ENCODE results near the gene LAX1.

The LAX1 gene

DNA sequence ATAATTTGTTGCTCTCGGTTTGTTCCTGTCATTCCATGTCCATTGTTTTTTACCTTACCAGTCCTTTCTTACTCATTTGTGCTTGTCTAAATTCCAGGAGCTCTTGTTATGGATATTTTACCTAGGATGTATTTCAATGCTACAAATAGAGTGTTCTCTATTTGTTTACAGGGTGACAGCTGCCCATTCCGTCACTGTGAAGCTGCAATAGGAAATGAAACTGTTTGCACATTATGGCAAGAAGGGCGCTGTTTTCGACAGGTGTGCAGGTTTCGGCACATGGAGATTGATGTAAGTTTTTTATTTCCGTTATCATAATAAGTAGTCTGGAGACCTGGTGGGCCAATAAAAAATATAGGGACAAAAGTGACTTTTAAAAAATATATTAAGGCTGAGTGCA is 53.4 kb downstream of the LAX1 start:
- H3K4me2 ChIP-seq (ENCODE audit: low read depth, low read length, poor library complexity, severe bottlenecking), result no peak overlapping the region
- no peak for TF ChIP-seq EZH2phosphoT487 (IDR thresholded peaks at IDR 0.05; ENCODE audit: borderline replicate concordance)
- TF ChIP-seq, protein P1, sequence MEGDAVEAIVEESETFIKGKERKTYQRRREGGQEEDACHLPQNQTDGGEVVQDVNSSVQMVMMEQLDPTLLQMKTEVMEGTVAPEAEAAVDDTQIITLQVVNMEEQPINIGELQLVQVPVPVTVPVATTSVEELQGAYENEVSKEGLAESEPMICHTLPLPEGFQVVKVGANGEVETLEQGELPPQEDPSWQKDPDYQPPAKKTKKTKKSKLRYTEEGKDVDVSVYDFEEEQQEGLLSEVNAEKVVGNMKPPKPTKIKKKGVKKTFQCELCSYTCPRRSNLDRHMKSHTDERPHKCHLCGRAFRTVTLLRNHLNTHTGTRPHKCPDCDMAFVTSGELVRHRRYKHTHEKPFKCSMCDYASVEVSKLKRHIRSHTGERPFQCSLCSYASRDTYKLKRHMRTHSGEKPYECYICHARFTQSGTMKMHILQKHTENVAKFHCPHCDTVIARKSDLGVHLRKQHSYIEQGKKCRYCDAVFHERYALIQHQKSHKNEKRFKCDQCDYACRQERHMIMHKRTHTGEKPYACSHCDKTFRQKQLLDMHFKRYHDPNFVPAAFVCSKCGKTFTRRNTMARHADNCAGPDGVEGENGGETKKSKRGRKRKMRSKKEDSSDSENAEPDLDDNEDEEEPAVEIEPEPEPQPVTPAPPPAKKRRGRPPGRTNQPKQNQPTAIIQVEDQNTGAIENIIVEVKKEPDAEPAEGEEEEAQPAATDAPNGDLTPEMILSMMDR (conservative IDR thresholded peaks at IDR 0.05; ENCODE audit: low read length), result no peak
- H3F3A ChIP-seq (ENCODE audit: low read depth), result no peaks in the 10 kb centered on the region
- H3K4me1 ChIP-seq (ENCODE audit: insufficient read depth, low read length, poor library complexity, severe bottlenecking), result no peaks in the 10 kb centered on the region
- no peak overlapping the region for H3K4me3 ChIP-seq (ENCODE audit: low read length, poor library complexity, severe bottlenecking)
- peaks cover 42% of the 10 kb centered on the region for H4K20me1 ChIP-seq (ENCODE audit: insufficient read depth, low read length, poor library complexity, severe bottlenecking)
- H3K9ac ChIP-seq (ENCODE audit: low read depth, low read length, poor library complexity, severe bottlenecking), result no peak overlapping the region
- H3K79me2 ChIP-seq (ENCODE audit: insufficient read depth, low read length), result peaks cover 39% of the 10 kb centered on the region
- H3K9me3 ChIP-seq (ENCODE audit: insufficient read depth, low read depth, low read length), result no peaks in the 10 kb centered on the region
- no peaks in the 10 kb centered on the region for H3K27me3 ChIP-seq (ENCODE audit: insufficient read depth, low read length, poor library complexity, severe bottlenecking)
- H3K36me3 ChIP-seq (ENCODE audit: insufficient read depth, low read length), result peaks cover 75% of the 10 kb centered on the region
- no peaks in the 10 kb centered on the region for H3K9me2 ChIP-seq (replicated peaks; ENCODE audit: low read depth, low read length)
- no peak overlapping the region for H2AFZ ChIP-seq (ENCODE audit: low read length)

DNA sequence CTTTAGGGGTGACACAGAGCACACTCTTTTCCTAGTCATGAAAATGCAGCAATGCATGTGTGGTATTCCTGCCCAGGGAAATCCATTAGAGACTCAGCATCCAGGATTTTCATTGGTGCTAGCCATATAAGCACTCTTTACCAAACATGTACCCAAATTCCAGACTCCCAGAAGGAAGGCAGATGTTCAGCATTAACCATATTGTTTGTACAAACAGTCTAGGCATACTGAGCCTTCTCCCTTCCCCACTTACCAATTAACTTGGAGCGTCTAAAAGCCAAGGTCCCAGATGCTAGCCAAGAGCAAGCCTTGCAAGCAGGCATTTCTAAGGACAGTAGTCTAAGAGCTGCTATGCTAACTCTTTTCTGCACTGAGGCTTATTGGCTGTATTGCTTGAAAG is 58.3 kb downstream of the LAX1 start:
- Histone ChIP-seq H3K4me3 (ENCODE audit: low read length, poor library complexity, severe bottlenecking) (no peak overlapping the region), H3F3A (ENCODE audit: low read depth) (no peaks in the 10 kb centered on the region), H3K9me3 (ENCODE audit: insufficient read depth, low read depth, low read length) (no peaks in the 10 kb centered on the region), H3K9ac (ENCODE audit: low read depth, low read length, poor library complexity, severe bottlenecking) (no peak overlapping the region), H3K9me2 (replicated peaks; ENCODE audit: low read depth, low read length) (no peaks in the 10 kb centered on the region), H3K4me1 (ENCODE audit: insufficient read depth, low read length, poor library complexity, severe bottlenecking) (no peaks in the 10 kb centered on the region), H3K4me2 (ENCODE audit: low read depth, low read length, poor library complexity, severe bottlenecking) (no peak overlapping the region), H3K36me3 (ENCODE audit: insufficient read depth, low read length) (peaks cover 83% of the 10 kb centered on the region), H3K27me3 (ENCODE audit: insufficient read depth, low read length, poor library complexity, severe bottlenecking) (no peaks in the 10 kb centered on the region), H3K79me2 (ENCODE audit: insufficient read depth, low read length) (peaks cover 42% of the 10 kb centered on the region), H4K20me1 (ENCODE audit: insufficient read depth, low read length, poor library complexity, severe bottlenecking) (peaks cover 20% of the 10 kb centered on the region), H2AFZ (ENCODE audit: low read length) (no peak overlapping the region)
- TF ChIP-seq EZH2phosphoT487 (IDR thresholded peaks at IDR 0.05; ENCODE audit: borderline replicate concordance), result no peak
- TF ChIP-seq, protein P1 (conservative IDR thresholded peaks at IDR 0.05; ENCODE audit: low read length), result no peak
